Measurements from ENCODE around the gene MOCS1. TPM values are rescaled to one million over a fixed set of nuclear protein-coding genes. Genes with fewer than 3 reads are reported as not detected.

MOCS1 gene
- total and polyA plus RNA-seq, 4 donors = 6.7 to 36.2 (median 29.2) TPM

DNA sequence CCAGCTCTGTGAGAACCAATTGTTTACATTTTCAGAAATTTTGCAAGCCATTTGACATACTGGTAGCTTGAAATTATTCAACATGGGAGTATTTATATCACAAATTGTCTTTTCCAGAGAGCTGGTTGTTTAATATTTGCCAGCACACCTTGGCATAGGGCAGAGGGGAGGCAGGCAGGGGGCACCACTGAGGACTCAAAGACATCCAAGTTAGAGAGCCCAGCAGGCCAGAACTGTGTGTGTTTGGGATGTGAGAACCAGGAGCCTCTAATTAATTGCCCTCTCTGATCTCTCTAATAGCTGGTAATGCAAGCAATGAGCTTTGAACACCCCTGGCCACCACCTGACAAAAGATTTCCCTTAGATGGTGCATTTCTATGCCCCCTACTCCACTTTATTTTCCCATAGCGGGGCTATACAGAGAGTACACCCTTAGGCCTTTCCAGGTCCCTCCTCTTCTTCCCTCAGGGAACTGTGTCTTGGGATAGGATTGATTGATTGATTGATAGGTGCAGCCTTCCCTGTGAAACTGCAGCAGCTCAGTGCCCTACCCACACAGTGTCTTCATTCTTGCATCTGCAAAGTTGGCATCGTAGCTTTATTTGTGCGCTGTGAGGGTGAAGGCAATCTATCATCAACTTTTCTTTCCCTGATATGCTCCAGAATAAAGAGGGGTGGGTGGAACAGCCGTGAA lies 29.2 kb downstream of the MOCS1 start:
- Histone ChIP-seq H3K9me3 (ENCODE audit: control insufficient read depth in 4 of 4, low read length in 3 of 4) (no peaks in the 10 kb centered on the region), H3K27ac (ENCODE audit: low read depth in 1 of 2, low read length in 2 of 2) (no peak overlapping the region), H3K9ac (ENCODE audit: low read depth in 1 of 2, low read length in 2 of 2) (no peak overlapping the region), H3K36me3 (ENCODE audit: control insufficient read depth in 4 of 4, insufficient read depth in 3 of 4, low read depth in 1 of 4, low read length in 3 of 4) (peaks cover 3 to 22% (median 13%) of the 10 kb centered on the region in 4 donors), H3K27me3 (ENCODE audit: control insufficient read depth in 4 of 4, insufficient read depth in 4 of 4, low read length in 3 of 4) (no peaks in the 10 kb centered on the region), H3K4me1 (ENCODE audit: control insufficient read depth in 4 of 4, insufficient read depth in 4 of 4, low read length in 3 of 4) (peaks cover 3 to 25% (median 12%) of the 10 kb centered on the region in 4 donors), H3K4me3 (ENCODE audit: low read depth in 1 of 3, low read length in 3 of 3) (no peak overlapping the region)
- no peak for DNase-seq (ENCODE audit: low spot score)
- WGBS = 85% methylated on average over 4 of the region's 4 CpGs
- TF ChIP-seq JUND (IDR thresholded peaks at IDR 0.05) = no peak
- no peak for TF ChIP-seq SP1 (IDR thresholded peaks at IDR 0.05)
- TF ChIP-seq, protein P1, sequence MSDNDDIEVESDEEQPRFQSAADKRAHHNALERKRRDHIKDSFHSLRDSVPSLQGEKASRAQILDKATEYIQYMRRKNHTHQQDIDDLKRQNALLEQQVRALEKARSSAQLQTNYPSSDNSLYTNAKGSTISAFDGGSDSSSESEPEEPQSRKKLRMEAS (IDR thresholded peaks at IDR 0.05) = no peak
- TF ChIP-seq RAD21 (IDR thresholded peaks at IDR 0.05) = no peak
- TF ChIP-seq FOXA1 (IDR thresholded peaks at IDR 0.05) = no peak
- TF ChIP-seq HNF4A (conservative IDR thresholded peaks at IDR 0.05) = no peak

DNA sequence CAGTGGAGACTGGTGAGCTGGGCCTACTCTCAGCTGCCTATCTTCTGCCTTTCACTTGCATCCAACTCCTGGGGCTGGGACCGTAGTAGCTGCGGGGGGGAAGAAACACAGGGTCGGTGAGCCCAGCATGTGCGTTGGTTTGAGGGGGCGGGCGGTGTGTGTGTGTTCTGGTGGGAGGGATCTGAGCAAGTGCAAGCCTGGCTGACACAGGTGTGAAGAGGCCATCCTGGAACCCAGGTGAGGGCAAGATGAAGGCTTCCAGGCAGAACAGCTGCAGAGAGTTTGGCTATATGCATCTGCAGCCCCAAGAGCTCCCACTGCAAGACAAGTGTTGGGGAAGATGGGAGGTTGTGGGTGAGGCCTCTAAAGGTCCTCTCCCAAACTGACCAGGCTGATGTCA lies 30.6 kb downstream of the MOCS1 start:
- H3K36me3 ChIP-seq (ENCODE audit: control insufficient read depth in 4 of 4, insufficient read depth in 3 of 4, low read depth in 1 of 4, low read length in 3 of 4) = peaks cover 0 to 13% (median 8%) of the 10 kb centered on the region in 4 donors
- TF ChIP-seq JUND (IDR thresholded peaks at IDR 0.05) (no peak), HNF4A (conservative IDR thresholded peaks at IDR 0.05) (no peak), NR2F2 (IDR thresholded peaks at IDR 0.05) (no peak), SP1 (IDR thresholded peaks at IDR 0.05) (no peak), TAF1 (conservative IDR thresholded peaks at IDR 0.05) (no peak), EGR1 (IDR thresholded peaks at IDR 0.05; ENCODE audit: low read depth in 2 of 2) (no peak), HNF4G (IDR thresholded peaks at IDR 0.05) (no peak), GABPA (IDR thresholded peaks at IDR 0.05 in 1 of 2, conservative IDR thresholded peaks at IDR 0.05 in 1 of 2) (no peak), RAD21 (IDR thresholded peaks at IDR 0.05) (no peak)
- TF ChIP-seq, protein P2, sequence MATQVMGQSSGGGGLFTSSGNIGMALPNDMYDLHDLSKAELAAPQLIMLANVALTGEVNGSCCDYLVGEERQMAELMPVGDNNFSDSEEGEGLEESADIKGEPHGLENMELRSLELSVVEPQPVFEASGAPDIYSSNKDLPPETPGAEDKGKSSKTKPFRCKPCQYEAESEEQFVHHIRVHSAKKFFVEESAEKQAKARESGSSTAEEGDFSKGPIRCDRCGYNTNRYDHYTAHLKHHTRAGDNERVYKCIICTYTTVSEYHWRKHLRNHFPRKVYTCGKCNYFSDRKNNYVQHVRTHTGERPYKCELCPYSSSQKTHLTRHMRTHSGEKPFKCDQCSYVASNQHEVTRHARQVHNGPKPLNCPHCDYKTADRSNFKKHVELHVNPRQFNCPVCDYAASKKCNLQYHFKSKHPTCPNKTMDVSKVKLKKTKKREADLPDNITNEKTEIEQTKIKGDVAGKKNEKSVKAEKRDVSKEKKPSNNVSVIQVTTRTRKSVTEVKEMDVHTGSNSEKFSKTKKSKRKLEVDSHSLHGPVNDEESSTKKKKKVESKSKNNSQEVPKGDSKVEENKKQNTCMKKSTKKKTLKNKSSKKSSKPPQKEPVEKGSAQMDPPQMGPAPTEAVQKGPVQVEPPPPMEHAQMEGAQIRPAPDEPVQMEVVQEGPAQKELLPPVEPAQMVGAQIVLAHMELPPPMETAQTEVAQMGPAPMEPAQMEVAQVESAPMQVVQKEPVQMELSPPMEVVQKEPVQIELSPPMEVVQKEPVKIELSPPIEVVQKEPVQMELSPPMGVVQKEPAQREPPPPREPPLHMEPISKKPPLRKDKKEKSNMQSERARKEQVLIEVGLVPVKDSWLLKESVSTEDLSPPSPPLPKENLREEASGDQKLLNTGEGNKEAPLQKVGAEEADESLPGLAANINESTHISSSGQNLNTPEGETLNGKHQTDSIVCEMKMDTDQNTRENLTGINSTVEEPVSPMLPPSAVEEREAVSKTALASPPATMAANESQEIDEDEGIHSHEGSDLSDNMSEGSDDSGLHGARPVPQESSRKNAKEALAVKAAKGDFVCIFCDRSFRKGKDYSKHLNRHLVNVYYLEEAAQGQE (IDR thresholded peaks at IDR 0.05) = no peak
- TF ChIP-seq, protein P1 (IDR thresholded peaks at IDR 0.05) = no peak
- TF ChIP-seq, protein P3, sequence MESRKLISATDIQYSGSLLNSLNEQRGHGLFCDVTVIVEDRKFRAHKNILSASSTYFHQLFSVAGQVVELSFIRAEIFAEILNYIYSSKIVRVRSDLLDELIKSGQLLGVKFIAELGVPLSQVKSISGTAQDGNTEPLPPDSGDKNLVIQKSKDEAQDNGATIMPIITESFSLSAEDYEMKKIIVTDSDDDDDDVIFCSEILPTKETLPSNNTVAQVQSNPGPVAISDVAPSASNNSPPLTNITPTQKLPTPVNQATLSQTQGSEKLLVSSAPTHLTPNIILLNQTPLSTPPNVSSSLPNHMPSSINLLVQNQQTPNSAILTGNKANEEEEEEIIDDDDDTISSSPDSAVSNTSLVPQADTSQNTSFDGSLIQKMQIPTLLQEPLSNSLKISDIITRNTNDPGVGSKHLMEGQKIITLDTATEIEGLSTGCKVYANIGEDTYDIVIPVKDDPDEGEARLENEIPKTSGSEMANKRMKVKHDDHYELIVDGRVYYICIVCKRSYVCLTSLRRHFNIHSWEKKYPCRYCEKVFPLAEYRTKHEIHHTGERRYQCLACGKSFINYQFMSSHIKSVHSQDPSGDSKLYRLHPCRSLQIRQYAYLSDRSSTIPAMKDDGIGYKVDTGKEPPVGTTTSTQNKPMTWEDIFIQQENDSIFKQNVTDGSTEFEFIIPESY (IDR thresholded peaks at IDR 0.05) = no peak
- H3K4me1 ChIP-seq (ENCODE audit: control insufficient read depth in 4 of 4, insufficient read depth in 4 of 4, low read length in 3 of 4) = peaks cover 3 to 25% (median 12%) of the 10 kb centered on the region in 4 donors
- no peaks in the 10 kb centered on the region for H3K9me3 ChIP-seq (ENCODE audit: control insufficient read depth in 4 of 4, low read length in 3 of 4)
- no peak overlapping the region for H3K27ac ChIP-seq (ENCODE audit: low read depth in 1 of 2, low read length in 2 of 2)
- no peak overlapping the region for H3K9ac ChIP-seq (ENCODE audit: low read depth in 1 of 2, low read length in 2 of 2)
- no peak overlapping the region for H3K4me3 ChIP-seq (ENCODE audit: low read depth in 1 of 3, low read length in 3 of 3)
- 96% methylated on average over 6 of the region's 6 CpGs for WGBS
- H3K27me3 ChIP-seq (ENCODE audit: control insufficient read depth in 4 of 4, insufficient read depth in 4 of 4, low read length in 3 of 4) = no peaks in the 10 kb centered on the region
- no peak for DNase-seq (ENCODE audit: low spot score)

All from liver (tissue), 9 donors.